CD4-positive, alpha-beta T cell (primary cell): Measurements from ENCODE around the gene DRAXIN. TPM values are rescaled to one million over a fixed set of nuclear protein-coding genes. Genes with fewer than 3 reads are reported as not detected.

Experiments
- ATAC-seq: fragments of 200-7000 bp; cut with Tn5 transposase; one replicate; pipeline ENCODE4 v1.10.0; 2022; ENCODE audit warnings: mild to moderate bottlenecking; ENCODE audit not compliant: poor library complexity
- CTCF ChIA-PET: fragments of 350-600 bp; sonication (Branson Sonifier 250); formaldehyde crosslinking; loops from one replicate; lab custom pipeline; 2021; ENCODE audit warnings: antibody characterized with exemption, inconsistent platforms; lab: Charles Lee
- POLR2A ChIA-PET: fragments of 350-600 bp; sonication (Branson Sonifier 250); formaldehyde crosslinking; loops from one replicate; lab custom pipeline; 2021; ENCODE audit warnings: antibody characterized with exemption, inconsistent platforms; lab: Charles Lee
- DNase-seq, 14 experiments: peaks; one replicate each; pipeline ENCODE4 v3.0.0-alpha.2; 2013 to 2020; ENCODE audit warnings: mixed read lengths in 2 of 14
- H3K27ac ChIP-seq, 2 donors: one replicate each; pipeline versions ENCODE4 v1.5.1 to v1.7.0; 2013; ENCODE audit warnings: low read length in 2 of 2, low read depth in 1 of 2, mild to moderate bottlenecking in 1 of 2
- H3K27me3 ChIP-seq, 2 experiments: 1 replicate in 1 of 2; 2 replicates in 1 of 2; pipeline versions ENCODE4 v1.6.1 to v1.7.0; 2013; ENCODE audit warnings: low read length in 2 of 2, control low read depth in 1 of 2, mild to moderate bottlenecking in 1 of 2, moderate library complexity in 1 of 2; ENCODE audit not compliant: insufficient read depth in 2 of 2, control insufficient read depth in 1 of 2
- H3K36me3 ChIP-seq: one replicate; pipeline ENCODE4 v1.6.1; 2013; ENCODE audit warnings: low read length, control low read depth; ENCODE audit not compliant: insufficient read depth
- H3K4me1 ChIP-seq: one replicate; pipeline ENCODE4 v1.6.1; 2013; ENCODE audit warnings: low read length, control low read depth; ENCODE audit not compliant: insufficient read depth
- H3K4me3 ChIP-seq: one replicate; pipeline ENCODE4 v1.5.1; 2013; ENCODE audit warnings: mild to moderate bottlenecking, low read length, moderate library complexity
- H3K9me3 ChIP-seq, 2 experiments: 1 replicate in 1 of 2; 2 replicates in 1 of 2; pipeline versions ENCODE4 v1.6.1 to v1.7.0; 2013; ENCODE audit warnings: low read length in 2 of 2, mild to moderate bottlenecking in 2 of 2, control low read depth in 1 of 2, moderate library complexity in 1 of 2; ENCODE audit not compliant: control insufficient read depth in 1 of 2, insufficient read depth in 1 of 2
- H3K27ac Mint-ChIP-seq: one replicate; pipeline ENCODE4 v1.8.0; 2020; ENCODE audit warnings: mixed read lengths
- H3K27me3 Mint-ChIP-seq: one replicate; pipeline ENCODE4 v1.8.0; 2021; ENCODE audit warnings: mixed read lengths
- H3K36me3 Mint-ChIP-seq: one replicate; pipeline ENCODE4 v1.8.0; 2021; ENCODE audit warnings: low read depth, mixed read lengths
- H3K4me1 Mint-ChIP-seq: one replicate; pipeline ENCODE4 v1.8.0; 2021; ENCODE audit warnings: low read depth, mixed read lengths
- H3K4me3 Mint-ChIP-seq: one replicate; pipeline ENCODE4 v1.8.0; 2020; ENCODE audit warnings: mild to moderate bottlenecking, mixed read lengths
- H3K9me3 Mint-ChIP-seq: one replicate; pipeline ENCODE4 v1.8.0; 2020; ENCODE audit warnings: mixed read lengths
- CTCF ChIP-seq: fragments of 200-600 bp; IDR thresholded peaks from one replicate; pipeline ENCODE4 v1.8.0; 2022; ENCODE audit warnings: antibody characterized with exemption, mild to moderate bottlenecking
- intact Hi-C, 2 experiments: fragments of 100-400 bp; cut with DNase I in 1 of 2; cut with micrococcal nuclease in 1 of 2; formaldehyde crosslinking; loops; one replicate each; pipeline versions ENCODE4 v1.15.1 to v1.9.0; 2023 to 2025; cut with DNase I, micrococcal nuclease
- total RNA-seq, 174 experiments: library from RNA in 2 of 174; stranded (reverse) in 2 of 174; gene quantifications; one replicate each; pipeline ENCODE4 v1.2.3 and lab custom pipeline; 2021 to 2026

The DRAXIN gene
- total RNA-seq, 2 experiments from 2014 or later = 0.05 to 0.08 TPM

- no peaks in the 10 kb centered on the region for H3K9me3 Mint-ChIP-seq
- H3K27ac Mint-ChIP-seq = no peak overlapping the region
- TF ChIP-seq CTCF = no peak
- H3K27me3 Mint-ChIP-seq = no peaks in the 10 kb centered on the region
- Histone ChIP-seq H3K9me3 (no peaks in the 10 kb centered on the region), H3K4me3 (no peak overlapping the region), H3K27me3 (no peaks in the 10 kb centered on the region), H3K36me3 (no peaks in the 10 kb centered on the region), H3K4me1 (peaks cover 32% of the 10 kb centered on the region), H3K27ac (no peak overlapping the region)
- ATAC-seq = no peak
- ChIA-PET CTCF (interaction anchor here (1.2 to 1.6 kb wide), 2 partner anchors 59 to 72 kb away, joined by 3 to 4 read pairs; partner anchors contain the start of gene FBXO6), POLR2A (no interaction called here)
- intact Hi-C loops = no loop called here
- no peaks in the 10 kb centered on the region for H3K36me3 Mint-ChIP-seq
- no peak for DNase-seq
- H3K4me3 Mint-ChIP-seq = no peak overlapping the region
- H3K4me1 Mint-ChIP-seq = peaks cover 26% of the 10 kb centered on the region
Measured at GRCh38 chr1:11722538-11722937, 31.0 kb downstream of the DRAXIN start.

GRCh38 chr1:11725616-11726015 is 34.1 kb downstream of the DRAXIN start:
- Histone ChIP-seq H3K27me3 (no peaks in the 10 kb centered on the region), H3K36me3 (no peaks in the 10 kb centered on the region), H3K4me1 (peaks cover 35% of the 10 kb centered on the region), H3K9me3 (no peaks in the 10 kb centered on the region), H3K4me3 (no peak overlapping the region), H3K27ac (no peak overlapping the region)
- DNase-seq (peak in 2 of 14 experiments; percentile 45 to 47), ATAC-seq (no peak)
- no peak for TF ChIP-seq CTCF
- H3K36me3 Mint-ChIP-seq = no peaks in the 10 kb centered on the region
- no peaks in the 10 kb centered on the region for H3K27me3 Mint-ChIP-seq
- no peaks in the 10 kb centered on the region for H3K9me3 Mint-ChIP-seq
- intact Hi-C loops = no loop called here
- ChIA-PET POLR2A (interaction anchor here (1.2 to 1.3 kb wide), 2 partner anchors 11 to 182 kb away, joined by 3 to 5 read pairs; no protein-coding TSS in a partner anchor), CTCF (interaction anchor here (1.0 kb wide), 1 partner anchor 70 kb away, joined by 3 read pairs; no protein-coding TSS in a partner anchor)
- H3K27ac Mint-ChIP-seq = no peak overlapping the region
- H3K4me1 Mint-ChIP-seq = peaks cover 26% of the 10 kb centered on the region
- no peak overlapping the region for H3K4me3 Mint-ChIP-seq

GRCh38 chr1:11727119-11727518 is 35.6 kb downstream of the DRAXIN start:
- H3K4me3 Mint-ChIP-seq = no peak overlapping the region
- Histone ChIP-seq H3K27ac (no peak overlapping the region), H3K9me3 (no peaks in the 10 kb centered on the region), H3K36me3 (no peaks in the 10 kb centered on the region), H3K4me1 (peaks cover 50% of the 10 kb centered on the region), H3K4me3 (no peak overlapping the region), H3K27me3 (no peaks in the 10 kb centered on the region)
- ChIA-PET CTCF (no interaction called here), POLR2A (no interaction called here)
- intact Hi-C loops = no loop called here
- no peak for DNase-seq
- H3K4me1 Mint-ChIP-seq = peaks cover 41% of the 10 kb centered on the region
- ATAC-seq = no peak
- no peaks in the 10 kb centered on the region for H3K36me3 Mint-ChIP-seq
- no peaks in the 10 kb centered on the region for H3K9me3 Mint-ChIP-seq
- H3K27ac Mint-ChIP-seq = no peak overlapping the region
- H3K27me3 Mint-ChIP-seq = no peaks in the 10 kb centered on the region
- no peak for TF ChIP-seq CTCF
